SK-N-SH (cell line): ENCODE measurements around the gene RASGRF2.

ENCODE experiments used
- FOXJ3 ChIP-seq: sonication (generic); formaldehyde crosslinking; IDR thresholded peaks from 2 replicates; pipeline ENCODE4 v1.5.1; 2020; ENCODE audit warnings: mild to moderate bottlenecking, missing genetic modification reagents
- MXI1 ChIP-seq: IDR thresholded peaks from 2 replicates; pipeline ENCODE4 v1.6.1; 2012; ENCODE audit warnings: mild to moderate bottlenecking, low read depth, low read length, improper control_type of control experiment
- NRF1 ChIP-seq: IDR thresholded peaks from 2 replicates; pipeline ENCODE4 v1.6.1; 2012; ENCODE audit warnings: low read depth, mild to moderate bottlenecking, low read length
- POLR2AphosphoS5 ChIP-seq: IDR thresholded peaks from 2 replicates; pipeline ENCODE4 v1.6.1; 2012; ENCODE audit warnings: low read depth, low read length
- TF ChIP-seq, protein P1 (sequence below): fragments of 200-600 bp; sonication (generic); IDR thresholded peaks from 2 replicates; pipeline ENCODE4 v1.6.1; 2017; ENCODE audit warnings: antibody characterized with exemption, mild to moderate bottlenecking, moderate library complexity
- TF ChIP-seq, protein P2 (sequence below): IDR thresholded peaks from 2 replicates; pipeline ENCODE4 v1.4.0; 2012; ENCODE audit warnings: low read depth, borderline replicate concordance

DNA sequence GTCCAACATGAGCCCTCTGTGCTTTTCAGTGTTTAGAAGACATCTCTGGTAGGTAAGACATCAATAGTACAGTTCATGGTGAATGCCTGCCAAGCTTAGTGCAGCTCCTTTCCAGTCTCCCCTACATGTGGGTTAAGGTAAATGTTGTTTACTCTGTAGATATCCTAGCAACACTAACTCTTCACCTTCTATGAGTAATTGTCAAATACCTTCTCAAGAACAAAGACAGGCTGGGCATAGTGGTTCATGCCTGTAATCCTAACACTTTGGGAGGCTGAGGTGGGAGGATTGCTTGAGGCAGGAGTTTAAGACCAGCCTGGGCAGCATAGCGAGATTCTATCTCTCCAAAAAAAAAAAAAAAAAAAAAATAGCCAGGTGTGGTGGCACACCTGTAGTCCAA is 18.7 kb upstream of the RASGRF2 start:
- TF ChIP-seq, protein P1, sequence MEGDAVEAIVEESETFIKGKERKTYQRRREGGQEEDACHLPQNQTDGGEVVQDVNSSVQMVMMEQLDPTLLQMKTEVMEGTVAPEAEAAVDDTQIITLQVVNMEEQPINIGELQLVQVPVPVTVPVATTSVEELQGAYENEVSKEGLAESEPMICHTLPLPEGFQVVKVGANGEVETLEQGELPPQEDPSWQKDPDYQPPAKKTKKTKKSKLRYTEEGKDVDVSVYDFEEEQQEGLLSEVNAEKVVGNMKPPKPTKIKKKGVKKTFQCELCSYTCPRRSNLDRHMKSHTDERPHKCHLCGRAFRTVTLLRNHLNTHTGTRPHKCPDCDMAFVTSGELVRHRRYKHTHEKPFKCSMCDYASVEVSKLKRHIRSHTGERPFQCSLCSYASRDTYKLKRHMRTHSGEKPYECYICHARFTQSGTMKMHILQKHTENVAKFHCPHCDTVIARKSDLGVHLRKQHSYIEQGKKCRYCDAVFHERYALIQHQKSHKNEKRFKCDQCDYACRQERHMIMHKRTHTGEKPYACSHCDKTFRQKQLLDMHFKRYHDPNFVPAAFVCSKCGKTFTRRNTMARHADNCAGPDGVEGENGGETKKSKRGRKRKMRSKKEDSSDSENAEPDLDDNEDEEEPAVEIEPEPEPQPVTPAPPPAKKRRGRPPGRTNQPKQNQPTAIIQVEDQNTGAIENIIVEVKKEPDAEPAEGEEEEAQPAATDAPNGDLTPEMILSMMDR: no peak
- TF ChIP-seq FOXJ3 (CRISPR knock-in tag): no peak
- TF ChIP-seq, protein P2, sequence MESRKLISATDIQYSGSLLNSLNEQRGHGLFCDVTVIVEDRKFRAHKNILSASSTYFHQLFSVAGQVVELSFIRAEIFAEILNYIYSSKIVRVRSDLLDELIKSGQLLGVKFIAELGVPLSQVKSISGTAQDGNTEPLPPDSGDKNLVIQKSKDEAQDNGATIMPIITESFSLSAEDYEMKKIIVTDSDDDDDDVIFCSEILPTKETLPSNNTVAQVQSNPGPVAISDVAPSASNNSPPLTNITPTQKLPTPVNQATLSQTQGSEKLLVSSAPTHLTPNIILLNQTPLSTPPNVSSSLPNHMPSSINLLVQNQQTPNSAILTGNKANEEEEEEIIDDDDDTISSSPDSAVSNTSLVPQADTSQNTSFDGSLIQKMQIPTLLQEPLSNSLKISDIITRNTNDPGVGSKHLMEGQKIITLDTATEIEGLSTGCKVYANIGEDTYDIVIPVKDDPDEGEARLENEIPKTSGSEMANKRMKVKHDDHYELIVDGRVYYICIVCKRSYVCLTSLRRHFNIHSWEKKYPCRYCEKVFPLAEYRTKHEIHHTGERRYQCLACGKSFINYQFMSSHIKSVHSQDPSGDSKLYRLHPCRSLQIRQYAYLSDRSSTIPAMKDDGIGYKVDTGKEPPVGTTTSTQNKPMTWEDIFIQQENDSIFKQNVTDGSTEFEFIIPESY: no peak
- TF ChIP-seq POLR2AphosphoS5: no peak
- no peak for TF ChIP-seq NRF1
- no peak for TF ChIP-seq MXI1
